HG03342 (cell line): Measurements from ENCODE around the gene PACS2.

ENCODE experiments used
- ATAC-seq: cut with Tn5 transposase; IDR thresholded peaks from one replicate; pipeline ENCODE4 v1.9.1; 2021; ENCODE audit warnings: mild to moderate bottlenecking, moderate library complexity; ENCODE audit not compliant: unreplicated experiment

The PACS2 gene

DNA sequence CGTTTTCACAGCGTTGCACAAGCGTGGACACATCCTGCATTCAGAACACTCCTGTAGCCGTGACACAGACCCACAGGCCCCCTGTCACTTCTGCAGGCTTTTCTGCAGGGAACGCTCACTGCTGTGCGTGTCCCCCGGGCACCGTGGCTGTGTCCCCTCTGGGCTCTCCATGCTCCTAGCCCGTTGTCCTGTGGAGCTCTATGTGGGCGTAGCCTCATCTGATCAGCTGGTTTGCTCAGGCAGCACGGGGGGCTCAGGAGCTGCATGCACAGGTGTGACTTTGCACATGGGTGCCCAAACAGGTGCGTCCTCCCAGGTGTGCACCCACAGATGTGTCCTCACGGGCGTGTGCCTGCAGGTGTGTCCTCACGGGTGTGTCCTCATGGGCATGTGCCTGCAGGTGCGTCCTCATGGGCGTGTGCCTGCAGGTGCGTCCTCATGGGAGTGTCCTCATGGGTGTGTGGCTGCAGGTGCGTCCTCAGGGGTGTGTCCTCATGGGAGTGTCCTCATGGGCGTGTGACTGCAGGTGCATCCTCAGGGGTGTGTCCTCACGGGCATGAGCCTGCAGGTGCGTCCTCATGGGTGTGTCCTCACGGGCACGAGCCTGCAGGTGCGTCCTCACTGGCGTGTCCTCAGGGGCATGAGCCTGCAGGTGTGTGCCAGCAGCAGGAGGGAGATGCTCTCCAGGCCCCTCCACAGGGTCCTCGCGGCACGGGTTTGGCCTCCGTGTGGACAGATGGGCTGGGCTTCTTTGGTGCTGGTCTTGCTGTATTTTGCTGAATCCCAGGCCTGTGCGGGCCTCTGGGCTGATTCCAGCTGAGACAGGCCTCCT is 122.6 kb downstream of the PACS2 start:
- no peak for ATAC-seq

GRCh38 chr14:105437723-105438500 is 123.4 kb downstream of the PACS2 start:
- ATAC-seq = no peak

GRCh38 chr14:105439179-105439578 is 124.6 kb downstream of the PACS2 start:
- ATAC-seq = no peak

- ATAC-seq = no peak
These were observed 125.4 kb downstream of the PACS2 start for GRCh38 chr14:105439710-105440553.

DNA sequence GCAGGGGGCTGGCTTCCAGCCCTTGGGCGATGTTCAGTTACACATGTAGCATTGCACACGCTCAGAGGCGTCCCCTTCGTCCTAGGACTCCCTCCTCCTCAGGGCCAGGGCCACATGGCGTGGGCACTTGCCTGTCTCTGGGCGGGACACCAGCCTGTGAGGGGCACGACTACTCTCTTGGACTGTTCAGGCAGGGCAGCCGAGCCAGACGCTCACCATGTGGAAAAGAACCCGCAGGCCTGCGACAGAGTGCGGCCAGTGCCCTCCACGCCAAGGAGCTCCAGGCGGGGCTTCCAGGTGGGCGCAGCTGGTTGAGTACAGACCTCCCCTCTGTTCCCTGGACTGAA is 126.0 kb downstream of the PACS2 start:
- ATAC-seq = no peak

DNA sequence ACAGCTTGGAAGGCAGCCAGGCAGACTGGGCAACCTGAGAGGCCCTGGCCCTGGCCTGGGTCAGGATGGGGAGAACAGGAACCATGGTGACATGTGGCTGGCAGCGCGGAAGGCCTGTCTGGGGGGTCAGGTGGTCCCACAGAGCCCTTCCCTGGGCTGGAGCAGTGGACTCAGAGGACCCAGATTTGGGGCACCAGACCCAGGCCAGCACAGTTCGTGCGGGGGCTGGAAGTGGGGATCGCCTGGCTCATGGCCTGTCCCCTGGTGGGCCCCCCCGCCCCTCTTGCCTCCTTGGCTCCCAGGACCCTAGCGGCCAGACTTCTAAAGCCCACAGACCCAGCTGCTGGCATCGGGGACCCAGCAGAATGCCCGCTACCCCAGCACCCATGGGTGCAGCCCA is 126.4 kb downstream of the PACS2 start:
- ATAC-seq = no peak

GRCh38 chr14:105442125-105442524 is 127.6 kb downstream of the PACS2 start:
- no peak for ATAC-seq

DNA sequence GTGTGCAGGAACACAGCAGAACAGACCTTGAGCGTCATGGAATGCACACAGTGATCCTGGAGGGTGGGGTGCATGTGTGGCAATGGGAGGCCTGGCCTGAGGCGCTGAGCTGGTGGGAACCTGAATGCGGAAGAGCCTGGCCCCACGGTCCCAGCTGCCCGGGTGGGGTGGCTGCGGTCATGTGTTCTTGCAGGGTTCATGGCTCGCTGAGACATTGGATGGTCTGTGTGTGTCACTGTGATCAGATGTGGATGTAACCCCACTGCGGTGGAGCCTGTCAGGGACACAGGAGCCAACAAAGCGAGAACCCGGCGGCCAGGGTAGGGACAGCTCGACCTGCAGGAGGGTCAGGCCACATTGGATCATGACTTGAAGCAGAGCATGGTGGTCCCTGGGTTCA is 128.3 kb downstream of the PACS2 start:
- ATAC-seq = no peak

- no peak for ATAC-seq
These were observed 130.3 kb downstream of the PACS2 start for GRCh38 chr14:105444859-105445258.

DNA sequence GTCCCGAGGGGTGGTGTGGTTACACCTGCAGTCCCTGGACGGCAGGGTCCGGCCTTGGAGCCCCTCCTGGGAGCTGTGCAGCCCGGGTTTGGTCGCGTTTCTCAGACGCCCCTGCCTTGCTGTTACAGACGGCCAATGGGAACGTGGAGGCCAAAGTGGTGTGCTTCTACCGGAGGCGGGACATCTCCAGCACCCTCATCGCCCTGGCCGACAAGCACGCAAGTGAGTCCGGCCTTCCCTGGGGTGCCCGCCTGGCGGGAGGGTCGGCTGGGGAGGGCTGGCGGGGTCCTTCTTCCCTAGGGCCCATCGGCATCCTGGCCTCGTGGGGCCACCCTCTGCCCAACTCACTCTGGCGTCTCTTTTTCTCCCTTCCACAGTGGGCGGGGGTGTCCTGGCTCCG is 130.7 kb downstream of the PACS2 start:
- no peak for ATAC-seq

GRCh38 chr14:105445901-105446845 is 131.6 kb downstream of the PACS2 start:
- no peak for ATAC-seq

- no peak for ATAC-seq
These were observed 132.4 kb downstream of the PACS2 start for GRCh38 chr14:105446971-105447370.
